Astrocyte of the spinal cord (primary cell): ENCODE measurements around the gene ZDHHC8.

Source experiments
- DNase-seq: peaks from one replicate; pipeline ENCODE4 v3.0.0; 2011; ENCODE audit warnings: low read depth, low spot score
- H3K4me3 ChIP-seq: 2 replicates; pipeline ENCODE4 v1.5.1; 2011; ENCODE audit warnings: low read depth, mild to moderate bottlenecking, low read length, moderate library complexity
- in situ Hi-C: cut with HindIII; loops from 2 replicates; pipeline ENCODE4 v1.10.0; 2017; ENCODE audit warnings: low sequenced_read_pairs
- TF ChIP-seq, protein P1 (sequence below): IDR thresholded peaks from 2 replicates; pipeline ENCODE4 v1.5.1; 2012; ENCODE audit warnings: low read depth, mild to moderate bottlenecking, low read length, inconsistent platforms

The ZDHHC8 gene

GRCh38 chr22:20130731-20131596 lies 640 bp upstream of the ZDHHC8 start:
- in situ Hi-C loops, result no loop called here
- peak overlapping the region; percentile 64 for H3K4me3 ChIP-seq
- TF ChIP-seq, protein P1, sequence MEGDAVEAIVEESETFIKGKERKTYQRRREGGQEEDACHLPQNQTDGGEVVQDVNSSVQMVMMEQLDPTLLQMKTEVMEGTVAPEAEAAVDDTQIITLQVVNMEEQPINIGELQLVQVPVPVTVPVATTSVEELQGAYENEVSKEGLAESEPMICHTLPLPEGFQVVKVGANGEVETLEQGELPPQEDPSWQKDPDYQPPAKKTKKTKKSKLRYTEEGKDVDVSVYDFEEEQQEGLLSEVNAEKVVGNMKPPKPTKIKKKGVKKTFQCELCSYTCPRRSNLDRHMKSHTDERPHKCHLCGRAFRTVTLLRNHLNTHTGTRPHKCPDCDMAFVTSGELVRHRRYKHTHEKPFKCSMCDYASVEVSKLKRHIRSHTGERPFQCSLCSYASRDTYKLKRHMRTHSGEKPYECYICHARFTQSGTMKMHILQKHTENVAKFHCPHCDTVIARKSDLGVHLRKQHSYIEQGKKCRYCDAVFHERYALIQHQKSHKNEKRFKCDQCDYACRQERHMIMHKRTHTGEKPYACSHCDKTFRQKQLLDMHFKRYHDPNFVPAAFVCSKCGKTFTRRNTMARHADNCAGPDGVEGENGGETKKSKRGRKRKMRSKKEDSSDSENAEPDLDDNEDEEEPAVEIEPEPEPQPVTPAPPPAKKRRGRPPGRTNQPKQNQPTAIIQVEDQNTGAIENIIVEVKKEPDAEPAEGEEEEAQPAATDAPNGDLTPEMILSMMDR, result no peak
- DNase-seq, result peak; percentile 84

- TF ChIP-seq, protein P1, result no peak
- in situ Hi-C loops, result no loop called here
- no peak for DNase-seq
Observed at GRCh38 chr22:20131859-20132685, 468 bp downstream of the ZDHHC8 start.

GRCh38 chr22:20132686-20133246 lies 1.2 kb downstream of the ZDHHC8 start:
- TF ChIP-seq, protein P1, result no peak
- H3K4me3 ChIP-seq, result peak overlapping the region; percentile 73
- in situ Hi-C loops, result no loop called here
- DNase-seq, result no peak

More at GRCh38 chr22:20131859-20132685, 468 bp downstream of the ZDHHC8 start:
- H3K4me3 ChIP-seq, result peak overlapping the region; percentile 73

DNA sequence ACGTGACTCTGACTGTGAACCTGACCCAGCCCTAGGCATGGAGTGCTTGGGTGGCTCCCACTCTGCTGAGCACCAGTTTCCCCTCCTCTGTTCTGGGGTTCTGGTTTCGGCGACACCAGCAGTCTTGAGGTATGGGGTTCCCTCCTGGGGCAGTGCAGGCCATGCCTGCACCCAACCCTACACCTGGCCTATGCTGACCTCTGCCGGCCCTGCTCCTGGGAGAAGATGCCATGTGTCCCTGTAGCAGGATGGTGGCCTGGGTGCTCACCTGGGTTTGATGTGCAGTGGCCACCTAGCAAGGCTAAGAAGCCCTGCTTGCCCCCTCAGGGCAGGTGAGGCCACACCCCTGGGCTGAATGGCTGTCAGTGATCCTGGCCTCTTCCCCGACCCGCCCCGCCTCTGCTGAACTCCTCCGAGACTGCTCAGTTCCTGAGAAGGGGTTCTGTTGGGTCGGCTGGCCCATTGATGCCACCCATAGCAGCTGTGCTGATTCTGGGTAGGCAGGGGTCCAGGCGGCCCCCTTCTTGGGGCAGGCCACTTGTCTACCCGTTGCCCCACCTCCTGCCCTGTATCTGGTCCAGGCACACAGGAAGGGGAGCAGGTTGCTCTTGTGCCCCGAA lies 2.4 kb downstream of the ZDHHC8 start:
- H3K4me3 ChIP-seq, result no peak overlapping the region
- TF ChIP-seq, protein P1, result no peak
- in situ Hi-C loops, result no loop called here
- DNase-seq, result no peak

GRCh38 chr22:20135265-20135664 lies 3.7 kb downstream of the ZDHHC8 start:
- H3K4me3 ChIP-seq, result no peak overlapping the region
- TF ChIP-seq, protein P1, result no peak
- in situ Hi-C loops, result no loop called here
- no peak for DNase-seq
